ENCODE results near the gene PKHD1. TPM values are rescaled to one million over a fixed set of nuclear protein-coding genes. Genes with fewer than 3 reads are reported as not detected.

Gene PKHD1
- total RNA-seq, 1 donor from 2014 or later: not detected

DNA sequence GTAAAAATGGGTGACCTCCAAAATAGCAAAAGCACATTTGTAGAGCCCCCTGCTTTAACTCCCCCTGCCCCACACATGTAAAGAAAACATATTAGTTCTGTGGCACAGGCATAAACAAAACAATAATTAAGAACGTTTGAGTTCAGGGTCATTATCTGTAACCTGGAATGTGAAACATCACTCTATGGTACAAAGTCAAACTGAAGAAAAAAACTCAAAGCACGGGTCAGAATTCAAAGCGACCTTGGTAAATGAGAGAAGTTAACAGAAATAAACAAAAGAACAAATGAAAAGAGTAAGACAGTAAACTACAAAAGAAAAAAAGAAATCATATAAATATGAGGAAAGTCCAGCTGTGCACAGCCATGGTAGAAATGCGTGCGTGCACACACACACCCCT lies 67.5 kb downstream of the PKHD1 start:
- TF ChIP-seq, protein P1, sequence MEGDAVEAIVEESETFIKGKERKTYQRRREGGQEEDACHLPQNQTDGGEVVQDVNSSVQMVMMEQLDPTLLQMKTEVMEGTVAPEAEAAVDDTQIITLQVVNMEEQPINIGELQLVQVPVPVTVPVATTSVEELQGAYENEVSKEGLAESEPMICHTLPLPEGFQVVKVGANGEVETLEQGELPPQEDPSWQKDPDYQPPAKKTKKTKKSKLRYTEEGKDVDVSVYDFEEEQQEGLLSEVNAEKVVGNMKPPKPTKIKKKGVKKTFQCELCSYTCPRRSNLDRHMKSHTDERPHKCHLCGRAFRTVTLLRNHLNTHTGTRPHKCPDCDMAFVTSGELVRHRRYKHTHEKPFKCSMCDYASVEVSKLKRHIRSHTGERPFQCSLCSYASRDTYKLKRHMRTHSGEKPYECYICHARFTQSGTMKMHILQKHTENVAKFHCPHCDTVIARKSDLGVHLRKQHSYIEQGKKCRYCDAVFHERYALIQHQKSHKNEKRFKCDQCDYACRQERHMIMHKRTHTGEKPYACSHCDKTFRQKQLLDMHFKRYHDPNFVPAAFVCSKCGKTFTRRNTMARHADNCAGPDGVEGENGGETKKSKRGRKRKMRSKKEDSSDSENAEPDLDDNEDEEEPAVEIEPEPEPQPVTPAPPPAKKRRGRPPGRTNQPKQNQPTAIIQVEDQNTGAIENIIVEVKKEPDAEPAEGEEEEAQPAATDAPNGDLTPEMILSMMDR (IDR thresholded peaks at IDR 0.05): no peak
- Mint-ChIP-seq H3K4me1 (ENCODE audit: low read depth) (no peaks in the 10 kb centered on the region), H3K4me3 (ENCODE audit: unreplicated experiment) (no peak overlapping the region), H3K36me3 (ENCODE audit: low read depth) (no peaks in the 10 kb centered on the region), H3K9me3 (ENCODE audit: low read depth) (no peaks in the 10 kb centered on the region), H3K27me3 (ENCODE audit: low read depth) (peaks cover 9% of the 10 kb centered on the region), H3K27ac (ENCODE audit: unreplicated experiment) (no peak overlapping the region)
- DNase-seq (ENCODE audit: low spot score): no peak

DNA sequence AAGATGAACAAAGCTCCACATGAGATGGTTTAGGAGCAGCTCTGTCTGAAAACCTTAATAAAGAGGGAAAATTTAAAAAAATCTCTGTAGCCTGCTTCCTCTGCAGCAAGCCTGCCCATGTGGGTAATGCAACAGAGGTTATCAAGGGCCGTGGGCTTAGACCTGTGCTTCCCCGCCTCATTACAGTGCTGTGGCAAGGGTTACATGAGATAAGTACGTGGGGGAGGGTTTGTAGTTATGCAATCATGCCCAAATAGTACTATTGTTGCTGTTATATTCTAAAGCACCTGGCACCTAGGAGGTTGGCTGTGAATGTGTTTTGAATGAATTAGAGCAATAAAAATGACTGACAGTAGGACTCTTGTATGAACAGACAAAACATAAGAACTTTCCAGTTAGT lies 68.3 kb downstream of the PKHD1 start:
- H3K27ac Mint-ChIP-seq (ENCODE audit: unreplicated experiment): no peak overlapping the region
- DNase-seq (ENCODE audit: low spot score): no peak
- TF ChIP-seq, protein P1 (IDR thresholded peaks at IDR 0.05): no peak
- H3K36me3 Mint-ChIP-seq (ENCODE audit: low read depth): no peaks in the 10 kb centered on the region
- no peak overlapping the region for H3K4me3 Mint-ChIP-seq (ENCODE audit: unreplicated experiment)
- H3K4me1 Mint-ChIP-seq (ENCODE audit: low read depth): no peaks in the 10 kb centered on the region
- H3K27me3 Mint-ChIP-seq (ENCODE audit: low read depth): peaks cover 14% of the 10 kb centered on the region
- H3K9me3 Mint-ChIP-seq (ENCODE audit: low read depth): no peaks in the 10 kb centered on the region

DNA sequence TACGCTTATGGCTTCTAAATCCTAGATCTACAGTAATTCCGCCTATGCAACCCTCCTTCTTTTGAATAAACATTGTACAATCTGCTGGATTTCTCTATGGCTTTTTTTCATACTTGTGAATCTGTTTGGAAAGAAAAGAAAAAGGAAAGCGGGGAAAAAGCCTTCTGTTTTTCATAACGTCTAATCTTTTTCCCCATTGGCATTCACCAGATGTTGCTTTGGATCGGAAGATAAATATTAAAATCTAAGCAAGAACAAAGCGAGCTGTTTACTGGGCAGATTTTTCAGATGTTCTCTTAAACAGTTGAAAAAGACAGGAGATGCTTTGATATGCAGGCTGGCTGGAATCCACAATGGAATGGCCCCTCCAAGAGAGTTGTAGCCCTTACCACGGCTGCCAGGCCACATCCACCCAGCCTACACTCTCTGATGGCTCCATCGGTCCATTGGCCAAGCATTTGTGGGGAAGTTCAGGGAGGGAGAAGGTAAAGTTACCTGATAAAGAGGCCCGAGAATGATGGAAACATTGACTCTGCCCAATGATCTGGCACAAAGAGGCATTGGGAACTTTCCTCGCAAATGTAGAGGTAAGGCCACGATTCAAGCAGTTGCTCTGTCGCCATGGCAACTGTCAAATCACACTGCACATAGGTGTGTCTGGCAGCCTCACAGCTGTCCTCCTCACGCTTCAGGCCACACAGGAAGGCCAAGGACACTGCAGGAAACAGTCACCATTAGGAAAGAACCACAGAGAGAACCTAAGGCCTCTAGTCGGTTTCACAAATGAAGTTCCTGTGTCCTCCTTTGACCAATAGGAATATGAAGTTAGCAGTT lies 70.3 kb downstream of the PKHD1 start:
- TF ChIP-seq, protein P1 (IDR thresholded peaks at IDR 0.05): no peak

DNA sequence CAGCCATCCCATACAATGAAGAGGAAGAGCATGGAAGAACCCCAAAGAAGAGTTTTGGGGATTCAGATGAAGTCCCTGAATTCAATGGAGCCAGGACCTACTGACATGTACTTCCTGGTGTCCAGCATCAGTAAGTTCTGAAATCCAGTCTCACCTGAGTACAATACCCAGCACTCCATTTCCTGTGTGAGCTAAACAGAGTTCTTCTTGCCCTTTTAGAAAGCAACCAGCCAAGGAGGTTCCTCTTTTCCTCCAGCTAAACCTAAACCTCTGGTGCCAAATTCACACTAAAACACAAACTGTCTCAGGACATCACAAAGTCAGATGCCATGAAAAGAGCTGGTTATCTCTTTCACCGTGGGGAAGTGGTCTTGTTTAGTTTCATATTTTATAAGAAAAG lies 71.5 kb downstream of the PKHD1 start:
- Mint-ChIP-seq H3K27me3 (ENCODE audit: low read depth) (peaks cover 7% of the 10 kb centered on the region), H3K36me3 (ENCODE audit: low read depth) (no peaks in the 10 kb centered on the region), H3K4me3 (ENCODE audit: unreplicated experiment) (no peak overlapping the region), H3K4me1 (ENCODE audit: low read depth) (no peaks in the 10 kb centered on the region), H3K9me3 (ENCODE audit: low read depth) (no peaks in the 10 kb centered on the region), H3K27ac (ENCODE audit: unreplicated experiment) (no peak overlapping the region)
- no peak for DNase-seq (ENCODE audit: low spot score)
- TF ChIP-seq, protein P1 (IDR thresholded peaks at IDR 0.05): no peak

More for the DNA sequence above, 70.3 kb downstream of the PKHD1 start:
- DNase-seq (ENCODE audit: low spot score): no peak
- no peak overlapping the region for H3K27ac Mint-ChIP-seq (ENCODE audit: unreplicated experiment)
- H3K27me3 Mint-ChIP-seq (ENCODE audit: low read depth): peaks cover 12% of the 10 kb centered on the region
- no peaks in the 10 kb centered on the region for H3K9me3 Mint-ChIP-seq (ENCODE audit: low read depth)
- no peaks in the 10 kb centered on the region for H3K4me1 Mint-ChIP-seq (ENCODE audit: low read depth)
- H3K4me3 Mint-ChIP-seq (ENCODE audit: unreplicated experiment): no peak overlapping the region
- no peaks in the 10 kb centered on the region for H3K36me3 Mint-ChIP-seq (ENCODE audit: low read depth)

DNA sequence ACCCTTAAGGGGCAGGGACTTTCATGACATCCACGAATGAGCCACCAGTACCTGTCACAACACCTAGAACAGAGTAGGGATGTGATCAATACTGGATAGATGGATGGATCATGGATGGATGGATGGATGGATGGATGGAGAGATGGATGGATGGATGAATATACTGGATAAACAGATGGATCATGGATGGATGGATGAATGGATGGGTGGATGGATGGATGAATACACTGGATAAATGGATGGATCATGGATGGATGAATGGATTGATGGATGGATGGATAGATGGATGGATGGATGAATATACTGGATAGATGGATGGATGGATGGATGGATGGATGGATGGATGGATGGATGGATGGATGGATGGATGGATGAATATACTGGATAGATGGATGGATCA lies 73.0 kb downstream of the PKHD1 start:
- Mint-ChIP-seq H3K27ac (ENCODE audit: unreplicated experiment) (no peak overlapping the region), H3K36me3 (ENCODE audit: low read depth) (no peaks in the 10 kb centered on the region), H3K27me3 (ENCODE audit: low read depth) (peaks cover 7% of the 10 kb centered on the region), H3K9me3 (ENCODE audit: low read depth) (no peaks in the 10 kb centered on the region), H3K4me3 (ENCODE audit: unreplicated experiment) (no peak overlapping the region), H3K4me1 (ENCODE audit: low read depth) (no peaks in the 10 kb centered on the region)
- TF ChIP-seq, protein P1 (IDR thresholded peaks at IDR 0.05): no peak
- DNase-seq (ENCODE audit: low spot score): no peak
